Activated naive CD4-positive, alpha-beta T cell treated with anti-CD3 and anti-CD28 coated beads, Interleukin-2, amount 50 U/mL, for 24 hours (primary cell): ENCODE measurements around the gene TMEM213.

ENCODE experiments used
- H3K27ac Mint-ChIP-seq: one replicate; pipeline ENCODE4 v1.8.0; 2021; ENCODE audit warnings: mild to moderate bottlenecking, mixed read lengths
- H3K27me3 Mint-ChIP-seq: one replicate; pipeline ENCODE4 v1.8.0; 2021; ENCODE audit warnings: mixed read lengths
- H3K36me3 Mint-ChIP-seq: one replicate; pipeline ENCODE4 v1.8.0; 2021; ENCODE audit warnings: mixed read lengths
- H3K4me1 Mint-ChIP-seq: one replicate; pipeline ENCODE4 v1.8.0; 2021; ENCODE audit warnings: mixed read lengths
- H3K4me3 Mint-ChIP-seq: one replicate; pipeline ENCODE4 v1.8.0; 2021; ENCODE audit warnings: mild to moderate bottlenecking, mixed read lengths
- H3K9me3 Mint-ChIP-seq: one replicate; pipeline ENCODE4 v1.8.0; 2021; ENCODE audit warnings: mixed read lengths

The TMEM213 gene

GRCh38 chr7:138816650-138817049, 18.9 kb downstream of the TMEM213 start:
- H3K27ac Mint-ChIP-seq = no peak overlapping the region
- no peaks in the 10 kb centered on the region for H3K36me3 Mint-ChIP-seq
- H3K4me3 Mint-ChIP-seq = no peak overlapping the region
- no peaks in the 10 kb centered on the region for H3K4me1 Mint-ChIP-seq
- H3K9me3 Mint-ChIP-seq = no peaks in the 10 kb centered on the region
- H3K27me3 Mint-ChIP-seq = no peaks in the 10 kb centered on the region

GRCh38 chr7:138819625-138820024, 21.8 kb downstream of the TMEM213 start:
- no peak overlapping the region for H3K4me3 Mint-ChIP-seq

GRCh38 chr7:138821912-138822311, 24.1 kb downstream of the TMEM213 start:
- no peaks in the 10 kb centered on the region for H3K36me3 Mint-ChIP-seq
- no peak overlapping the region for H3K4me3 Mint-ChIP-seq
- H3K27ac Mint-ChIP-seq = no peak overlapping the region
- H3K27me3 Mint-ChIP-seq = peaks cover 2% of the 10 kb centered on the region
- peaks cover 8% of the 10 kb centered on the region for H3K4me1 Mint-ChIP-seq
- H3K9me3 Mint-ChIP-seq = no peaks in the 10 kb centered on the region

More at GRCh38 chr7:138819625-138820024, 21.8 kb downstream of the TMEM213 start:
- Mint-ChIP-seq H3K4me1 (no peaks in the 10 kb centered on the region), H3K27ac (no peak overlapping the region), H3K27me3 (no peaks in the 10 kb centered on the region), H3K9me3 (no peaks in the 10 kb centered on the region), H3K36me3 (no peaks in the 10 kb centered on the region)

- H3K9me3 Mint-ChIP-seq = no peaks in the 10 kb centered on the region
- no peaks in the 10 kb centered on the region for H3K36me3 Mint-ChIP-seq
- H3K4me3 Mint-ChIP-seq = no peak overlapping the region
- H3K27me3 Mint-ChIP-seq = peaks cover 2% of the 10 kb centered on the region
- no peak overlapping the region for H3K27ac Mint-ChIP-seq
- H3K4me1 Mint-ChIP-seq = peaks cover 8% of the 10 kb centered on the region
These were observed 25.2 kb downstream of the TMEM213 start for GRCh38 chr7:138822867-138823535.

- Mint-ChIP-seq H3K4me3 (no peak overlapping the region), H3K4me1 (peaks cover 8% of the 10 kb centered on the region), H3K36me3 (no peaks in the 10 kb centered on the region), H3K27me3 (peaks cover 2% of the 10 kb centered on the region), H3K27ac (no peak overlapping the region), H3K9me3 (no peaks in the 10 kb centered on the region)
These were observed 27.4 kb downstream of the TMEM213 start for GRCh38 chr7:138825049-138825721.

GRCh38 chr7:138828302-138828701, 30.5 kb downstream of the TMEM213 start:
- Mint-ChIP-seq H3K27me3 (peaks cover 2% of the 10 kb centered on the region), H3K27ac (no peak overlapping the region), H3K4me3 (no peak overlapping the region), H3K36me3 (no peaks in the 10 kb centered on the region), H3K4me1 (peaks cover 8% of the 10 kb centered on the region), H3K9me3 (no peaks in the 10 kb centered on the region)

- Mint-ChIP-seq H3K4me3 (no peak overlapping the region), H3K36me3 (no peaks in the 10 kb centered on the region), H3K27ac (no peak overlapping the region), H3K9me3 (no peaks in the 10 kb centered on the region), H3K4me1 (peaks cover 8% of the 10 kb centered on the region), H3K27me3 (peaks cover 2% of the 10 kb centered on the region)
These were observed 31.5 kb downstream of the TMEM213 start for GRCh38 chr7:138829335-138829734.

GRCh38 chr7:138832966-138833365, 35.2 kb downstream of the TMEM213 start:
- Mint-ChIP-seq H3K9me3 (no peaks in the 10 kb centered on the region), H3K4me1 (no peaks in the 10 kb centered on the region), H3K27ac (no peak overlapping the region)

GRCh38 chr7:138833596-138833995, 35.8 kb downstream of the TMEM213 start:
- no peaks in the 10 kb centered on the region for H3K9me3 Mint-ChIP-seq
- no peaks in the 10 kb centered on the region for H3K4me1 Mint-ChIP-seq
- H3K27me3 Mint-ChIP-seq = peaks cover 2% of the 10 kb centered on the region
- H3K36me3 Mint-ChIP-seq = no peaks in the 10 kb centered on the region
- no peak overlapping the region for H3K4me3 Mint-ChIP-seq
- no peak overlapping the region for H3K27ac Mint-ChIP-seq

More at GRCh38 chr7:138832966-138833365, 35.2 kb downstream of the TMEM213 start:
- Mint-ChIP-seq H3K4me3 (no peak overlapping the region), H3K27me3 (peaks cover 2% of the 10 kb centered on the region), H3K36me3 (no peaks in the 10 kb centered on the region)

- Mint-ChIP-seq H3K27me3 (peaks cover 2% of the 10 kb centered on the region), H3K9me3 (no peaks in the 10 kb centered on the region), H3K4me1 (no peaks in the 10 kb centered on the region), H3K4me3 (no peak overlapping the region), H3K36me3 (no peaks in the 10 kb centered on the region), H3K27ac (no peak overlapping the region)
These were observed 36.8 kb downstream of the TMEM213 start for GRCh38 chr7:138834583-138834982.

GRCh38 chr7:138835087-138835486, 37.3 kb downstream of the TMEM213 start:
- Mint-ChIP-seq H3K4me1 (no peaks in the 10 kb centered on the region), H3K9me3 (no peaks in the 10 kb centered on the region), H3K36me3 (no peaks in the 10 kb centered on the region), H3K27me3 (peaks cover 2% of the 10 kb centered on the region), H3K27ac (no peak overlapping the region), H3K4me3 (no peak overlapping the region)

- Mint-ChIP-seq H3K27me3 (peaks cover 4% of the 10 kb centered on the region), H3K27ac (no peak overlapping the region), H3K4me3 (no peak overlapping the region), H3K4me1 (no peaks in the 10 kb centered on the region), H3K36me3 (no peaks in the 10 kb centered on the region), H3K9me3 (no peaks in the 10 kb centered on the region)
These were observed 39.8 kb downstream of the TMEM213 start for GRCh38 chr7:138837627-138838026.

- no peak overlapping the region for H3K4me3 Mint-ChIP-seq
- H3K36me3 Mint-ChIP-seq = no peaks in the 10 kb centered on the region
- no peak overlapping the region for H3K27ac Mint-ChIP-seq
- no peaks in the 10 kb centered on the region for H3K9me3 Mint-ChIP-seq
- H3K4me1 Mint-ChIP-seq = no peaks in the 10 kb centered on the region
- peaks cover 4% of the 10 kb centered on the region for H3K27me3 Mint-ChIP-seq
These were observed 40.4 kb downstream of the TMEM213 start for GRCh38 chr7:138838166-138838565.

GRCh38 chr7:138842111-138842510, 44.3 kb downstream of the TMEM213 start:
- H3K9me3 Mint-ChIP-seq = no peaks in the 10 kb centered on the region
- H3K36me3 Mint-ChIP-seq = no peaks in the 10 kb centered on the region
- no peak overlapping the region for H3K27ac Mint-ChIP-seq
- no peaks in the 10 kb centered on the region for H3K4me1 Mint-ChIP-seq
- H3K27me3 Mint-ChIP-seq = peaks cover 3% of the 10 kb centered on the region
- H3K4me3 Mint-ChIP-seq = no peak overlapping the region

GRCh38 chr7:138843632-138844580, 46.1 kb downstream of the TMEM213 start:
- H3K36me3 Mint-ChIP-seq = no peaks in the 10 kb centered on the region
- H3K4me3 Mint-ChIP-seq = no peak overlapping the region
- H3K27ac Mint-ChIP-seq = no peak overlapping the region
- no peaks in the 10 kb centered on the region for H3K4me1 Mint-ChIP-seq
- H3K9me3 Mint-ChIP-seq = no peaks in the 10 kb centered on the region
- peaks cover 3% of the 10 kb centered on the region for H3K27me3 Mint-ChIP-seq

- Mint-ChIP-seq H3K36me3 (no peaks in the 10 kb centered on the region), H3K27ac (no peak overlapping the region), H3K4me3 (no peak overlapping the region), H3K4me1 (no peaks in the 10 kb centered on the region), H3K27me3 (no peaks in the 10 kb centered on the region), H3K9me3 (no peaks in the 10 kb centered on the region)
These were observed 47.9 kb downstream of the TMEM213 start for GRCh38 chr7:138845711-138846110.
